Fibroblast of villous mesenchyme (primary cell): ENCODE data around the gene TRIM5. TPM values are rescaled to one million over a fixed set of nuclear protein-coding genes. Genes with fewer than 3 reads are reported as not detected.
A peak's percentile ranks its signal among the peaks of the same experiment; 100 is the strongest.
"Not testable (repeated sequence)": the region's sequence is repeated elsewhere in the genome, so short reads cannot be mapped to it uniquely, and the experiment has no call there.

ENCODE experiments used
- DNase-seq: peaks from one replicate; pipeline ENCODE4 v3.0.0-alpha.2; 2010; ENCODE audit warnings: low read depth
- H3K4me3 ChIP-seq: 2 replicates; pipeline ENCODE4 v1.5.1; 2011; ENCODE audit warnings: low read depth, mild to moderate bottlenecking, low read length
- total RNA-seq: library from RNA; depleted of rRNA; stranded (reverse); fragments of >200 nt; gene quantifications from 2 replicates; pipeline ENCODE4 v1.2.3, GENCODE V29; 2012
- TF ChIP-seq, protein P1 (sequence below): IDR thresholded peaks from 2 replicates; pipeline ENCODE4 v1.5.1; 2012; ENCODE audit warnings: low read depth, mild to moderate bottlenecking, low read length; ENCODE audit not compliant: insufficient read depth

TRIM5 gene
- total RNA-seq, 1 donor = 65.2 TPM

DNA sequence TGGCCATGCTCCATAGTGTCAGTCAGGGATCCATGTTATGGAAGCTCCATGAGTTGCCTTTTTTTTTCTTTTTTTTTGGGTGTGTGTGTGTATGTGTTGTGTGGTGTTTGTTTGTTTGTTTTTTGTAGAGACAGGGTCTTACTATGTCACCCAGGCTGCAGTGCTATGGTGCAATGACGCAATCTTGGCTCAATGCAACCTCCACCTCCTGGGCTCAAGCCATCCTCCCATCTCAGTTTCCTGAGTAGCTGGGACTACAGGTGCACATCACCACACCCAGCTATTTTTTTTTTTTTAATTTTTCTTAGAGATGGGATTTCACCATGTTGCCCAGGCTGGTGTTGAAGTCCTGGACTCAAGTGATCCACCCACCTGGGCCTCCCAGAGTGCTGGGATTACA, 3.6 kb upstream of the TRIM5 start:
- TF ChIP-seq, protein P1, sequence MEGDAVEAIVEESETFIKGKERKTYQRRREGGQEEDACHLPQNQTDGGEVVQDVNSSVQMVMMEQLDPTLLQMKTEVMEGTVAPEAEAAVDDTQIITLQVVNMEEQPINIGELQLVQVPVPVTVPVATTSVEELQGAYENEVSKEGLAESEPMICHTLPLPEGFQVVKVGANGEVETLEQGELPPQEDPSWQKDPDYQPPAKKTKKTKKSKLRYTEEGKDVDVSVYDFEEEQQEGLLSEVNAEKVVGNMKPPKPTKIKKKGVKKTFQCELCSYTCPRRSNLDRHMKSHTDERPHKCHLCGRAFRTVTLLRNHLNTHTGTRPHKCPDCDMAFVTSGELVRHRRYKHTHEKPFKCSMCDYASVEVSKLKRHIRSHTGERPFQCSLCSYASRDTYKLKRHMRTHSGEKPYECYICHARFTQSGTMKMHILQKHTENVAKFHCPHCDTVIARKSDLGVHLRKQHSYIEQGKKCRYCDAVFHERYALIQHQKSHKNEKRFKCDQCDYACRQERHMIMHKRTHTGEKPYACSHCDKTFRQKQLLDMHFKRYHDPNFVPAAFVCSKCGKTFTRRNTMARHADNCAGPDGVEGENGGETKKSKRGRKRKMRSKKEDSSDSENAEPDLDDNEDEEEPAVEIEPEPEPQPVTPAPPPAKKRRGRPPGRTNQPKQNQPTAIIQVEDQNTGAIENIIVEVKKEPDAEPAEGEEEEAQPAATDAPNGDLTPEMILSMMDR = no peak
- DNase-seq = no peak
- H3K4me3 ChIP-seq = no peak overlapping the region

DNA sequence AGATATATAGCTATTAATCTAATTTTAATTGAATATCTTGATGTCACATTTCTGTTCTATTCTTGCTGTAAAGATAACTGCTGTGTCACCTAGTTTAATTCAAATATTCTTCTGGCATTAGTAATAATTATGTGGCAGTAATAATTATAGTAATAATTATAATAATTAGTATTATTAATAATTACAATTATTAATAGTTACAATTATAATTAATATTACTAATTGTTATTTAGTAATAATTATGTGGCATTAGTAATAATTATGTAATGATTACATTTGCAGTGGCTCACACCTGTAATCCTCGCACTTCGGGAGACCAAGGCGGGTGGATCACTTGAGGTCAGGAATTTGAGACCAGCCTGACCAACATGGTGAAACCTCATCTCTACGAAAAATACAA, 1.6 kb upstream of the TRIM5 start:
- no peak for DNase-seq
- TF ChIP-seq, protein P1 = no peak
- H3K4me3 ChIP-seq = no peak overlapping the region

DNA sequence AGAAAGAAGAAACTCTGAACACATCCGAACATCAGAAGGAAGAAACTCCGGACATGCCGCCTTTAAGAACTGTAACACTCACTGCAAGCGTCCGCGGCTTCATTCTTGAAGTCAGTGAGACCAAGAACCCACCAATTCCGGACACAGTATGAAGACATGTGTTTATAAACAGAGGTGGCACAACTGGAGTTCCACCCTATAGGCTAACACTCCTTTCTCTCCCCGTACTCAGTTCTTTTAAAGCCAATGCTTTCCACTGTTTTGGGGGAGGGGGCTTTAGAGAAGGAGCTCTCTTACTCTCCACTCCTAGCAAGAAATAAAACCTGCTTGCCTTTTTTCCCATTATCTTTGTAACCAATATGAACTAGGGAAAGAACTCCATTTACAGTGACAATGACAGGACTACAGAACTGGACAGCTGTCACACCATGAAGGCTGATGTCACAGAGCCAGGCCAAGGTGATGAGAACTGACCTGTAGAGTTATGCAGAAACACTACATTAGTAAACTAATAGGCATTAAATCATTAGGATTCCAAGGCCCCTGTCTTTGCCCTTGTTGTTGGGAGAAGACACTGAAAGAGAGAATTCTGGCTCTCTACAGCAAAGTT, 733 bp downstream of the TRIM5 start:
- peak; percentile 33 for DNase-seq
- TF ChIP-seq, protein P1 = no peak
- peak overlapping the region; percentile 70 for H3K4me3 ChIP-seq

DNA sequence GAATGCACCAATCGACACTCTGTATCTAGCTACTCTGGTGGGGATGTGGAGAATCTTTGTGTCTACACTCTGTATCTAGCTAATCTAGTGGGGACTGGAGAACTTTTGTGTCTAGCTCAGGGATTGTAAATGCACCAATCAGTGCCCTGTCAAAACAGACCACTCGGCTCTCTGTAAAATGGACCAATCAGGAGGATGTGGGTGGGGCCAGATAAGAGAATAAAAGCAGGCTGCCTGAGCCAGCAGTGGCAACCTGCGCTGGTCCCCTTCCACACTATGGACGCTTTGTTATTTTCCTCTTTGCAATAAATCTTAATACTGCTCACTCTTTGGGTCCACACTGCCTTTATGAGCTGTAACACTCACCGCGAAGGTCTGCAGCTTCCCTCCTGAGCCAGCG, 1.3 kb downstream of the TRIM5 start:
- DNase-seq = not testable (repeated sequence)
- peak overlapping the region; percentile 70 for H3K4me3 ChIP-seq

DNA sequence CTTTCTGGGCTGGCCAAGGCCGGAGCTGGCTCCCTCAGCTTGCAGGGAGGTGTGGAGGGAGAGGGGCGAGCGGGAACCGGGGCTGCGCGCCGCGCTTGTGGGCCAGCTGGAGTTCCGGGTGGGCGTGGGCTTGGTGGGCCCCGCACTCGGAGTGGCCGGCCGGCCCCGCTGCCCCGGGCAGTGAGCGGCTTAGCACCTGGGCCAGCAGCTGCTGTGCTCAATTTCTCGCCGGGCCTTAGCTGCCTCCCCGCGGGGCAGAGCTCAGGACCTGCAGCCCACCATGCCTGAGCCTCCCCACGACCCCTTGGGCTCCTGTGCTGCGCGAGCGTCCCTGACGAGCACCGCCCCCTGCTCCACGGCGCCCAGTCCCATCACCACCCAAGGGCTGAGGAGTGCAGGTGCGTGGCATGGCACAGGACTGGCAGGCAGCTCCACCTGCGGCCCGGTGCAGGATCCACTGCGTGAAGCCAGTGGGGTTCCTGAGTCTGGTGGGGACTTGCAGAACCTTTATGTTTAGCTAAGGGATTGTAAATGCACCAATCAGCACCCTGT, 1.9 kb downstream of the TRIM5 start:
- DNase-seq, H3K4me3 ChIP-seq: not testable (repeated sequence)

DNA sequence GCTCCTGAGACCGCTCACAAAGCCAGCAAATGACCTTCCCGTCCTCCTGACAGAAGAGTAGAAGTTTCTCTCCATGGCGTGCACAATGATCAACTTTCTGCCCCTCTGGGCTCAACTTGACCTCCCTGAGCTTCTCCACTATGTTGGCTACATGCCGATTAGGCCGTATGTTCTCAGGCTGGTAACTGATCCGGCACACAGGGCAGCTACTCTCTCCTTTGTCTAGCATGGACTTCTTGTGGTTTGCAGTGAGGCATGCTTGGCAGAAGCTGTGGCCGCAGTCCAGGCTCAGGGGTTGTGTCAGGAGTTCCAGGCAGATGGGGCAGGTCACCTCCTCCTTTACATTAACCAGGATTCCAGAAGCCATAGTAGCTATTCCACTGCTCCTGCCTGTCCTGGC, 5.1 kb downstream of the TRIM5 start:
- TF ChIP-seq, protein P1 = no peak
- no peak overlapping the region for H3K4me3 ChIP-seq
- DNase-seq = no peak

DNA sequence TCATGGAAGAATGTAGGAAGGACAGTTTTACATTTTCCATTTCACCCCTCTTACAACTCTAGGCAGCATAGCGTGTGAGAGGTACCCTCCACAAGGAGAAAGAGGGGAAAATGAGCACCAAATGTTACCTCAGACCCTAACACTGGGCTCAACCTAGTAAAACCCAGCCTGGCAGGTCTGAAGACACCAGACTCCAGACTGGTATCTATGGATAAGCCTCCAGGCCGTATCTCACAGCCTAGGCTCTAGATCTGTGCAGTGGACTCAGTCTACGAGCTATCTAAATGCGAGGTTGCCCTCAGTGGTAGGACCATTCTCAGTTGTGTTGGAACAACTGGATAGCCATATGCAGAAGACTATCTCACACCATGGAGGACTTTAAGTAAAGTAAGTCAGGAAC, 10.5 kb downstream of the TRIM5 start:
- TF ChIP-seq, protein P1 = no peak
- DNase-seq = no peak
- no peak overlapping the region for H3K4me3 ChIP-seq

DNA sequence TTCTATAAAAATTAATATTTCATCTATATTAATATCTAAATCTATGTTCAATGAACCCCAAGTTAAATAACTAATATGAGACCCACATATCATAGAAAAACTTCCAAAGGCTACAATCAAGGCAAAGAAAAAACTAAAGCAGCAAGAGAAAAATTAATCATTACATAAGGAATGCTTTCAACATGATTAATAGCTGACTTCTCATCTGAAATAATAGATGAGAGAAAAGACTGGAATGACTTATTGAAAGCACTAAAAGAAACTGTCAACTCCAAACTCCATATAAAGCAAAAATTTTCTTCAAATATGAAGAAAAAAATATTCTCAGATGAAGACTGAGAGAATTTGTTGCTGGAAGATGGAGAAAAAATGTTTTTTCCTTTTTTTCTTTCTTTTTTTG, 13.0 kb downstream of the TRIM5 start:
- TF ChIP-seq, protein P1 = no peak
- no peak for DNase-seq
- no peak overlapping the region for H3K4me3 ChIP-seq
